ENCODE results near the gene TIMM50.

The TIMM50 gene

GRCh38 chr19:39520541-39521484 lies 40.2 kb downstream of the TIMM50 start:
- Histone ChIP-seq H3K14ac (ENCODE audit: low read length in 2 of 2) (no peak overlapping the region), H2AFZ (ENCODE audit: low read depth, low read length) (no peak overlapping the region), H3K27me3 (ENCODE audit: control insufficient read depth in 1 of 2, insufficient read depth in 1 of 2, low read length in 2 of 2) (peaks cover 21 to 30% of the 10 kb centered on the region in 2 experiments), H2BK120ac (ENCODE audit: low read depth, low read length) (no peak overlapping the region), H3K4me1 (ENCODE audit: control insufficient read depth, insufficient read depth, low read depth, low read length) (peaks cover 6% of the 10 kb centered on the region), H3K4me2 (ENCODE audit: low read length, poor library complexity, severe bottlenecking) (no peak overlapping the region), H4K91ac (ENCODE audit: low read length) (no peak overlapping the region), H3K18ac (ENCODE audit: low read depth in 1 of 2, low read length in 2 of 2) (no peak overlapping the region), H3K9ac (ENCODE audit: low read length) (no peak overlapping the region), H2BK15ac (ENCODE audit: low read depth, poor library complexity, severe bottlenecking) (no peak overlapping the region), H3K4ac (ENCODE audit: low read depth in 1 of 2, low read length in 2 of 2) (no peak overlapping the region), H3K4me3 (ENCODE audit: insufficient read depth in 1 of 2, low read depth in 1 of 2, low read length in 2 of 2) (no peak overlapping the region), H3K23ac (ENCODE audit: low read length in 2 of 2) (no peak overlapping the region), H3K27ac (ENCODE audit: low read length, poor library complexity, severe bottlenecking) (no peak overlapping the region), H4K8ac (ENCODE audit: low read length) (no peak overlapping the region), H3K36me3 (ENCODE audit: control insufficient read depth in 1 of 2, insufficient read depth in 2 of 2, low read depth in 1 of 2, low read length in 2 of 2) (peaks cover 0 to 3% of the 10 kb centered on the region in 2 experiments), H2BK5ac (ENCODE audit: low read depth, low read length, poor library complexity, severe bottlenecking) (no peak overlapping the region), H3K79me1 (replicated peaks; ENCODE audit: low read length, poor library complexity, severe bottlenecking) (peaks cover 3% of the 10 kb centered on the region), H2BK12ac (ENCODE audit: low read length in 2 of 2) (no peak overlapping the region), H3K9me3 (ENCODE audit: control insufficient read depth, low read length) (no peaks in the 10 kb centered on the region), H2AK5ac (ENCODE audit: low read length, severe bottlenecking) (no peak overlapping the region)
- no peak for DNase-seq
- WGBS = 90% methylated on average over 2 of the region's 8 CpGs

- Histone ChIP-seq H4K8ac (ENCODE audit: low read length) (no peak overlapping the region), H3K14ac (ENCODE audit: low read length in 2 of 2) (no peak overlapping the region), H3K9me3 (ENCODE audit: control insufficient read depth, low read length) (no peaks in the 10 kb centered on the region), H3K23ac (ENCODE audit: low read length in 2 of 2) (no peak overlapping the region), H2BK5ac (ENCODE audit: low read depth, low read length, poor library complexity, severe bottlenecking) (no peak overlapping the region), H2BK12ac (ENCODE audit: low read length in 2 of 2) (no peak overlapping the region), H3K4me2 (ENCODE audit: low read length, poor library complexity, severe bottlenecking) (no peak overlapping the region), H3K18ac (ENCODE audit: low read depth in 1 of 2, low read length in 2 of 2) (no peak overlapping the region), H3K4ac (ENCODE audit: low read depth in 1 of 2, low read length in 2 of 2) (no peak overlapping the region), H3K79me1 (replicated peaks; ENCODE audit: low read length, poor library complexity, severe bottlenecking) (peaks cover 7% of the 10 kb centered on the region), H3K27me3 (ENCODE audit: control insufficient read depth in 1 of 2, insufficient read depth in 1 of 2, low read length in 2 of 2) (no peaks in the 10 kb centered on the region), H3K4me3 (ENCODE audit: insufficient read depth in 1 of 2, low read depth in 1 of 2, low read length in 2 of 2) (no peak overlapping the region), H3K36me3 (ENCODE audit: control insufficient read depth in 1 of 2, insufficient read depth in 2 of 2, low read depth in 1 of 2, low read length in 2 of 2) (peaks cover 0 to 3% of the 10 kb centered on the region in 2 experiments), H2BK120ac (ENCODE audit: low read depth, low read length) (no peak overlapping the region), H2AFZ (ENCODE audit: low read depth, low read length) (no peak overlapping the region), H3K9ac (ENCODE audit: low read length) (no peak overlapping the region), H2BK15ac (ENCODE audit: low read depth, poor library complexity, severe bottlenecking) (no peak overlapping the region), H3K4me1 (ENCODE audit: control insufficient read depth, insufficient read depth, low read depth, low read length) (peaks cover 4% of the 10 kb centered on the region), H4K91ac (ENCODE audit: low read length) (no peak overlapping the region), H2AK5ac (ENCODE audit: low read length, severe bottlenecking) (no peak overlapping the region), H3K27ac (ENCODE audit: low read length, poor library complexity, severe bottlenecking) (no peak overlapping the region)
- WGBS = 97% methylated on average over 7 of the region's 8 CpGs
- no peak for DNase-seq
Measured at GRCh38 chr19:39524495-39524894, 43.9 kb downstream of the TIMM50 start.

GRCh38 chr19:39525205-39525604 lies 44.6 kb downstream of the TIMM50 start:
- H2BK120ac ChIP-seq (ENCODE audit: low read depth, low read length) = no peak overlapping the region
- H3K9me3 ChIP-seq (ENCODE audit: control insufficient read depth, low read length) = no peaks in the 10 kb centered on the region
- peaks cover 3% of the 10 kb centered on the region in 2 experiments for H3K36me3 ChIP-seq (ENCODE audit: control insufficient read depth in 1 of 2, insufficient read depth in 2 of 2, low read depth in 1 of 2, low read length in 2 of 2)
- no peak overlapping the region for H2AFZ ChIP-seq (ENCODE audit: low read depth, low read length)
- H2BK15ac ChIP-seq (ENCODE audit: low read depth, poor library complexity, severe bottlenecking) = no peak overlapping the region
- no peak overlapping the region for H4K91ac ChIP-seq (ENCODE audit: low read length)
- H3K4me3 ChIP-seq (ENCODE audit: insufficient read depth in 1 of 2, low read depth in 1 of 2, low read length in 2 of 2) = no peak overlapping the region
- H2BK5ac ChIP-seq (ENCODE audit: low read depth, low read length, poor library complexity, severe bottlenecking) = no peak overlapping the region
- peaks cover 12% of the 10 kb centered on the region for H3K79me1 ChIP-seq (replicated peaks; ENCODE audit: low read length, poor library complexity, severe bottlenecking)
- no peak overlapping the region for H2BK12ac ChIP-seq (ENCODE audit: low read length in 2 of 2)
- H2AK5ac ChIP-seq (ENCODE audit: low read length, severe bottlenecking) = no peak overlapping the region
- H3K9ac ChIP-seq (ENCODE audit: low read length) = no peak overlapping the region
- H4K8ac ChIP-seq (ENCODE audit: low read length) = no peak overlapping the region
- H3K14ac ChIP-seq (ENCODE audit: low read length in 2 of 2) = no peak overlapping the region
- H3K4me2 ChIP-seq (ENCODE audit: low read length, poor library complexity, severe bottlenecking) = no peak overlapping the region
- no peaks in the 10 kb centered on the region for H3K27me3 ChIP-seq (ENCODE audit: control insufficient read depth in 1 of 2, insufficient read depth in 1 of 2, low read length in 2 of 2)
- DNase-seq = no peak
- WGBS = no CpG with 5 or more reads among the region's 3 CpGs
- peaks cover 6% of the 10 kb centered on the region for H3K4me1 ChIP-seq (ENCODE audit: control insufficient read depth, insufficient read depth, low read depth, low read length)
- H3K27ac ChIP-seq (ENCODE audit: low read length, poor library complexity, severe bottlenecking) = no peak overlapping the region
- no peak overlapping the region for H3K4ac ChIP-seq (ENCODE audit: low read depth in 1 of 2, low read length in 2 of 2)
- no peak overlapping the region for H3K18ac ChIP-seq (ENCODE audit: low read depth in 1 of 2, low read length in 2 of 2)
- H3K23ac ChIP-seq (ENCODE audit: low read length in 2 of 2) = no peak overlapping the region

- Histone ChIP-seq H2AFZ (ENCODE audit: low read depth, low read length) (peak overlapping the region; percentile 84), H2BK5ac (ENCODE audit: low read depth, low read length, poor library complexity, severe bottlenecking) (no peak overlapping the region), H3K14ac (ENCODE audit: low read length in 2 of 2) (peak overlapping the region in 1 of 2 experiments; percentile 78), H3K18ac (ENCODE audit: low read depth in 1 of 2, low read length in 2 of 2) (peak overlapping the region in 1 of 2 experiments; percentile 93), H3K9ac (ENCODE audit: low read length) (peak overlapping the region; percentile 96), H3K79me1 (replicated peaks; ENCODE audit: low read length, poor library complexity, severe bottlenecking) (peaks cover 7% of the 10 kb centered on the region), H2AK5ac (ENCODE audit: low read length, severe bottlenecking) (no peak overlapping the region), H3K9me3 (ENCODE audit: control insufficient read depth, low read length) (no peaks in the 10 kb centered on the region), H4K91ac (ENCODE audit: low read length) (no peak overlapping the region), H3K4me3 (ENCODE audit: insufficient read depth in 1 of 2, low read depth in 1 of 2, low read length in 2 of 2) (peak overlapping the region; percentile 85 to 96), H3K4ac (ENCODE audit: low read depth in 1 of 2, low read length in 2 of 2) (peak overlapping the region in 1 of 2 experiments; percentile 91), H2BK12ac (ENCODE audit: low read length in 2 of 2) (no peak overlapping the region), H3K27me3 (ENCODE audit: control insufficient read depth in 1 of 2, insufficient read depth in 1 of 2, low read length in 2 of 2) (no peaks in the 10 kb centered on the region), H2BK120ac (ENCODE audit: low read depth, low read length) (no peak overlapping the region), H4K8ac (ENCODE audit: low read length) (no peak overlapping the region), H3K4me1 (ENCODE audit: control insufficient read depth, insufficient read depth, low read depth, low read length) (peaks cover 3% of the 10 kb centered on the region), H2BK15ac (ENCODE audit: low read depth, poor library complexity, severe bottlenecking) (no peak overlapping the region), H3K4me2 (ENCODE audit: low read length, poor library complexity, severe bottlenecking) (peak overlapping the region; percentile 49), H3K27ac (ENCODE audit: low read length, poor library complexity, severe bottlenecking) (no peak overlapping the region), H3K23ac (ENCODE audit: low read length in 2 of 2) (no peak overlapping the region), H3K36me3 (ENCODE audit: control insufficient read depth in 1 of 2, insufficient read depth in 2 of 2, low read depth in 1 of 2, low read length in 2 of 2) (peaks cover 0 to 3% of the 10 kb centered on the region in 2 experiments)
- WGBS = 69% methylated on average over 7 of the region's 14 CpGs
- DNase-seq = no peak
Measured at GRCh38 chr19:39531834-39532232, 51.2 kb downstream of the TIMM50 start.

Measured in mesenchymal stem cell (in vitro differentiated cells and primary cell).